Loucy (cell line): ENCODE data around the gene PSMD13.
"Not testable (repeated sequence)": the region's sequence is repeated elsewhere in the genome, so short reads cannot be mapped to it uniquely, and the experiment has no call there.

Experiments used
- H2AFZ ChIP-seq: fragments of 200-600 bp; sonication (generic); 2 replicates; pipeline ENCODE4 v1.6.0; 2016; ENCODE audit warnings: antibody characterized with exemption, mild to moderate bottlenecking, low read length, moderate library complexity
- H3F3A ChIP-seq: fragments of 200-600 bp; 2 replicates; pipeline ENCODE4 v1.6.0; 2016; ENCODE audit warnings: antibody characterized with exemption, low read depth, mild to moderate bottlenecking
- H3K27me3 ChIP-seq: fragments of 200-600 bp; sonication (generic); 2 replicates; pipeline ENCODE4 v1.6.1; 2014; ENCODE audit warnings: low read length, mild to moderate bottlenecking; ENCODE audit not compliant: insufficient read depth, poor library complexity, severe bottlenecking
- H3K36me3 ChIP-seq: fragments of 200-600 bp; sonication (generic); 2 replicates; pipeline ENCODE4 v1.6.1; 2016; ENCODE audit warnings: low read length; ENCODE audit not compliant: insufficient read depth
- H3K4me1 ChIP-seq: fragments of 200-600 bp; sonication (generic); 2 replicates; pipeline ENCODE4 v1.5.1; 2014; ENCODE audit warnings: low read length, mild to moderate bottlenecking; ENCODE audit not compliant: insufficient read depth, poor library complexity, severe bottlenecking
- H3K4me2 ChIP-seq: fragments of 200-600 bp; sonication (generic); 2 replicates; pipeline ENCODE4 v1.6.0; 2014; ENCODE audit warnings: antibody characterized with exemption, low read length, low read depth, mild to moderate bottlenecking; ENCODE audit not compliant: poor library complexity, severe bottlenecking
- H3K4me3 ChIP-seq: fragments of 200-600 bp; sonication (generic); 2 replicates; pipeline ENCODE4 v1.5.1; 2014; ENCODE audit warnings: low read length, mild to moderate bottlenecking, mixed read lengths; ENCODE audit not compliant: poor library complexity, severe bottlenecking
- H3K79me2 ChIP-seq: fragments of 200-600 bp; sonication (generic); 2 replicates; pipeline ENCODE4 v1.6.1; 2014; ENCODE audit warnings: low read length; ENCODE audit not compliant: insufficient read depth
- H3K9ac ChIP-seq: fragments of 200-600 bp; sonication (generic); 2 replicates; pipeline ENCODE4 v1.6.0; 2014; ENCODE audit warnings: mild to moderate bottlenecking, low read depth, low read length, moderate library complexity; ENCODE audit not compliant: poor library complexity, severe bottlenecking
- H3K9me2 ChIP-seq: fragments of 200-600 bp; sonication (generic); replicated peaks from 2 replicates; pipeline ENCODE4 v1.6.1; 2016; ENCODE audit warnings: low read depth, low read length, mixed read lengths
- H3K9me3 ChIP-seq: fragments of 200-600 bp; sonication (generic); 2 replicates; pipeline ENCODE4 v1.6.1; 2014; ENCODE audit warnings: mild to moderate bottlenecking, antibody characterized with exemption, low read length, low read depth; ENCODE audit not compliant: insufficient read depth
- H4K20me1 ChIP-seq: fragments of 200-600 bp; sonication (generic); 2 replicates; pipeline ENCODE4 v1.6.0; 2014; ENCODE audit warnings: antibody characterized with exemption, low read length, mild to moderate bottlenecking; ENCODE audit not compliant: insufficient read depth, poor library complexity, severe bottlenecking
- CTCF ChIP-seq: fragments of 200-600 bp; sonication (generic); conservative IDR thresholded peaks from 2 replicates; pipeline ENCODE4 v1.5.1; 2014; ENCODE audit warnings: mild to moderate bottlenecking, antibody characterized with exemption, low read length
- EZH2phosphoT487 ChIP-seq: fragments of 200-600 bp; IDR thresholded peaks from 2 replicates; pipeline ENCODE4 v1.6.1; 2018; ENCODE audit warnings: antibody characterized with exemption, mild to moderate bottlenecking, moderate library complexity, borderline replicate concordance

Gene PSMD13

GRCh38 chr11:217704-218103 lies 19.1 kb upstream of the PSMD13 start:
- peaks cover 21% of the 10 kb centered on the region; the same call in 1 of the 2 replicates for H3K36me3 ChIP-seq
- H3K4me1 ChIP-seq, result no peaks in the 10 kb centered on the region
- no peaks in the 10 kb centered on the region for H3F3A ChIP-seq
- no peak for TF ChIP-seq CTCF
- TF ChIP-seq EZH2phosphoT487, result no peak
- no peaks in the 10 kb centered on the region for H4K20me1 ChIP-seq
- no peaks in the 10 kb centered on the region for H3K9me3 ChIP-seq
- no peaks in the 10 kb centered on the region for H3K79me2 ChIP-seq
- H3K27me3 ChIP-seq, result no peaks in the 10 kb centered on the region
- no peak overlapping the region for H3K4me3 ChIP-seq
- no peaks in the 10 kb centered on the region for H3K9me2 ChIP-seq
- no peak overlapping the region for H2AFZ ChIP-seq
- H3K4me2 ChIP-seq, result no peak overlapping the region
- no peak overlapping the region for H3K9ac ChIP-seq

GRCh38 chr11:218815-219593 lies 17.8 kb upstream of the PSMD13 start:
- no peaks in the 10 kb centered on the region for H3F3A ChIP-seq
- no peaks in the 10 kb centered on the region for H3K79me2 ChIP-seq
- H3K4me2 ChIP-seq, result no peak overlapping the region
- H3K36me3 ChIP-seq, result peaks cover 13% of the 10 kb centered on the region; the same call in 1 of the 2 replicates
- H3K4me1 ChIP-seq, result peaks cover 6% of the 10 kb centered on the region
- no peaks in the 10 kb centered on the region for H3K9me2 ChIP-seq
- H4K20me1 ChIP-seq, result no peaks in the 10 kb centered on the region
- no peak overlapping the region for H2AFZ ChIP-seq
- no peak overlapping the region for H3K9ac ChIP-seq
- no peak overlapping the region for H3K4me3 ChIP-seq
- H3K27me3 ChIP-seq, result no peaks in the 10 kb centered on the region
- TF ChIP-seq CTCF, result no peak
- no peak for TF ChIP-seq EZH2phosphoT487
- no peaks in the 10 kb centered on the region for H3K9me3 ChIP-seq

- H3K27me3 ChIP-seq, H3K9ac ChIP-seq, H3K79me2 ChIP-seq, H3K36me3 ChIP-seq, H3K9me3 ChIP-seq, H3K4me2 ChIP-seq, H3K4me3 ChIP-seq, H3F3A ChIP-seq, H2AFZ ChIP-seq, H4K20me1 ChIP-seq, H3K9me2 ChIP-seq: not testable (repeated sequence)
- H3K4me1 ChIP-seq, result peaks cover 18% of the 10 kb centered on the region
Observed at GRCh38 chr11:220641-221215, 16.0 kb upstream of the PSMD13 start.
